HEK293 (cell line): ENCODE results near the gene ARL3.

Source experiments
- BCL11A ChIP-seq: fragments of 450-650 bp; formaldehyde crosslinking; IDR thresholded peaks from 2 replicates; pipeline ENCODE4 v1.5.1; 2016; ENCODE audit warnings: low read depth, missing biosample characterization, missing genetic modification characterization
- GLI4 ChIP-seq: fragments of 450-650 bp; formaldehyde crosslinking; IDR thresholded peaks from 2 replicates; pipeline ENCODE4 v1.5.1; 2016; ENCODE audit warnings: missing biosample characterization, missing genetic modification characterization
- KLF7 ChIP-seq: fragments of 450-650 bp; formaldehyde crosslinking; IDR thresholded peaks from 2 replicates; pipeline ENCODE4 v1.5.1; 2016; ENCODE audit warnings: missing biosample characterization, missing genetic modification characterization, borderline replicate concordance
- SETDB1 ChIP-seq: IDR thresholded peaks from one replicate; pipeline ENCODE4 v1.6.1; 2017; ENCODE audit warnings: mild to moderate bottlenecking, low read length, moderate library complexity, mixed read lengths; ENCODE audit not compliant: insufficient read length
- SP3 ChIP-seq: fragments of 450-650 bp; formaldehyde crosslinking; IDR thresholded peaks from 2 replicates; pipeline ENCODE4 v1.5.1; 2016; ENCODE audit warnings: missing biosample characterization, missing genetic modification characterization
- YY2 ChIP-seq: fragments of 450-650 bp; formaldehyde crosslinking; IDR thresholded peaks from 2 replicates; pipeline ENCODE4 v1.5.1; 2016; ENCODE audit warnings: missing biosample characterization, missing genetic modification characterization
- ZBTB7A ChIP-seq: fragments of 450-650 bp; formaldehyde crosslinking; IDR thresholded peaks from 2 replicates; pipeline ENCODE4 v1.5.1; 2016; ENCODE audit warnings: low read depth, missing biosample characterization, missing genetic modification characterization
- ZFP3 ChIP-seq: fragments of 450-650 bp; formaldehyde crosslinking; IDR thresholded peaks from 2 replicates; pipeline ENCODE4 v1.5.1; 2016; ENCODE audit warnings: low read depth, missing biosample characterization, missing genetic modification characterization
- ZFP41 ChIP-seq: fragments of 450-650 bp; formaldehyde crosslinking; IDR thresholded peaks from 2 replicates; pipeline ENCODE4 v1.5.1; 2016; ENCODE audit warnings: missing biosample characterization, missing genetic modification characterization, borderline replicate concordance
- ZNF114 ChIP-seq: fragments of 450-650 bp; formaldehyde crosslinking; IDR thresholded peaks from 2 replicates; pipeline ENCODE4 v1.5.0; 2017; ENCODE audit warnings: missing biosample characterization, missing genetic modification characterization
- ZNF132 ChIP-seq: fragments of 450-650 bp; formaldehyde crosslinking; IDR thresholded peaks from 2 replicates; pipeline ENCODE4 v1.5.1; 2017; ENCODE audit warnings: missing biosample characterization, missing genetic modification characterization, borderline replicate concordance
- ZNF214 ChIP-seq: fragments of 450-650 bp; formaldehyde crosslinking; IDR thresholded peaks from 2 replicates; pipeline ENCODE4 v1.5.1; 2017; ENCODE audit warnings: missing biosample characterization, mild to moderate bottlenecking, missing genetic modification characterization, borderline replicate concordance
- ZNF302 ChIP-seq: fragments of 450-650 bp; formaldehyde crosslinking; IDR thresholded peaks from 2 replicates; pipeline ENCODE4 v1.5.1; 2016; ENCODE audit warnings: missing biosample characterization, missing genetic modification characterization, low read depth
- ZNF335 ChIP-seq: fragments of 450-650 bp; formaldehyde crosslinking; conservative IDR thresholded peaks from 2 replicates; pipeline ENCODE4 v1.5.1; 2016; ENCODE audit warnings: missing biosample characterization, missing genetic modification characterization
- ZNF341 ChIP-seq: fragments of 450-650 bp; formaldehyde crosslinking; IDR thresholded peaks from 2 replicates; pipeline ENCODE4; 2016; ENCODE audit warnings: low read depth, missing biosample characterization, missing genetic modification characterization
- ZNF350 ChIP-seq: fragments of 450-650 bp; formaldehyde crosslinking; IDR thresholded peaks from 2 replicates; pipeline ENCODE4 v1.5.0; 2017; ENCODE audit warnings: missing biosample characterization, mild to moderate bottlenecking, missing genetic modification characterization
- ZNF366 ChIP-seq: fragments of 450-650 bp; formaldehyde crosslinking; conservative IDR thresholded peaks from 2 replicates; pipeline ENCODE4 v1.5.1; 2016; ENCODE audit warnings: missing biosample characterization, missing genetic modification characterization
- ZNF423 ChIP-seq: fragments of 450-650 bp; formaldehyde crosslinking; IDR thresholded peaks from 2 replicates; pipeline ENCODE4 v1.5.1; 2016; ENCODE audit warnings: missing biosample characterization, missing genetic modification characterization
- ZNF48 ChIP-seq: fragments of 450-650 bp; formaldehyde crosslinking; IDR thresholded peaks from 2 replicates; pipeline ENCODE4 v1.5.1; 2016; ENCODE audit warnings: missing biosample characterization, missing genetic modification characterization
- ZNF510 ChIP-seq: fragments of 450-650 bp; formaldehyde crosslinking; IDR thresholded peaks from 2 replicates; pipeline ENCODE4 v1.5.1; 2018; ENCODE audit warnings: mild to moderate bottlenecking, missing genetic modification characterization, missing biosample characterization; ENCODE audit not compliant: insufficient replicate concordance
- ZNF596 ChIP-seq: fragments of 450-650 bp; IDR thresholded peaks from 2 replicates; pipeline ENCODE4 v1.5.0; 2018; ENCODE audit warnings: missing biosample characterization, mild to moderate bottlenecking, missing genetic modification characterization, moderate library complexity
- ZNF626 ChIP-seq: fragments of 450-650 bp; sonication (Bioruptor Pico); formaldehyde crosslinking; IDR thresholded peaks from 2 replicates; pipeline ENCODE4 v1.5.1; 2018; ENCODE audit warnings: missing biosample characterization, missing genetic modification characterization, inconsistent platforms
- ZNF707 ChIP-seq: fragments of 450-650 bp; formaldehyde crosslinking; IDR thresholded peaks from 2 replicates; pipeline ENCODE4 v1.5.1; 2016; ENCODE audit warnings: missing biosample characterization, missing genetic modification characterization
- ZNF776 ChIP-seq: fragments of 450-650 bp; formaldehyde crosslinking; IDR thresholded peaks from 2 replicates; pipeline ENCODE4 v1.5.0; 2017; ENCODE audit warnings: missing biosample characterization, missing genetic modification characterization, borderline replicate concordance
- ZNF830 ChIP-seq: fragments of 450-650 bp; IDR thresholded peaks from 2 replicates; pipeline ENCODE4 v1.5.0; 2018; ENCODE audit warnings: missing biosample characterization, missing genetic modification characterization, low read depth, mild to moderate bottlenecking, moderate library complexity
- ZSCAN16 ChIP-seq: fragments of 450-650 bp; formaldehyde crosslinking; IDR thresholded peaks from 2 replicates; pipeline ENCODE4 v1.5.1; 2016; ENCODE audit warnings: missing biosample characterization, missing genetic modification characterization
- TF ChIP-seq, protein P1 (sequence below): fragments of 450-650 bp; formaldehyde crosslinking; IDR thresholded peaks from 2 replicates; pipeline ENCODE4 v1.5.1; 2016; ENCODE audit warnings: missing biosample characterization, missing genetic modification characterization
- TF ChIP-seq, protein P2 (sequence below): fragments of 450-650 bp; formaldehyde crosslinking; IDR thresholded peaks from 2 replicates; pipeline ENCODE4 v1.5.1; 2016; ENCODE audit warnings: missing biosample characterization, missing genetic modification characterization, borderline replicate concordance
- TF ChIP-seq, protein P3 (sequence below): fragments of 450-650 bp; formaldehyde crosslinking; IDR thresholded peaks from 2 replicates; pipeline ENCODE4 v1.5.1; 2017; ENCODE audit warnings: missing biosample characterization, missing genetic modification characterization
- TF ChIP-seq, protein P4 (sequence below): IDR thresholded peaks from 2 replicates; pipeline ENCODE4 v1.6.1; 2011; ENCODE audit warnings: mild to moderate bottlenecking, low read depth, low read length, borderline replicate concordance

Gene ARL3

DNA sequence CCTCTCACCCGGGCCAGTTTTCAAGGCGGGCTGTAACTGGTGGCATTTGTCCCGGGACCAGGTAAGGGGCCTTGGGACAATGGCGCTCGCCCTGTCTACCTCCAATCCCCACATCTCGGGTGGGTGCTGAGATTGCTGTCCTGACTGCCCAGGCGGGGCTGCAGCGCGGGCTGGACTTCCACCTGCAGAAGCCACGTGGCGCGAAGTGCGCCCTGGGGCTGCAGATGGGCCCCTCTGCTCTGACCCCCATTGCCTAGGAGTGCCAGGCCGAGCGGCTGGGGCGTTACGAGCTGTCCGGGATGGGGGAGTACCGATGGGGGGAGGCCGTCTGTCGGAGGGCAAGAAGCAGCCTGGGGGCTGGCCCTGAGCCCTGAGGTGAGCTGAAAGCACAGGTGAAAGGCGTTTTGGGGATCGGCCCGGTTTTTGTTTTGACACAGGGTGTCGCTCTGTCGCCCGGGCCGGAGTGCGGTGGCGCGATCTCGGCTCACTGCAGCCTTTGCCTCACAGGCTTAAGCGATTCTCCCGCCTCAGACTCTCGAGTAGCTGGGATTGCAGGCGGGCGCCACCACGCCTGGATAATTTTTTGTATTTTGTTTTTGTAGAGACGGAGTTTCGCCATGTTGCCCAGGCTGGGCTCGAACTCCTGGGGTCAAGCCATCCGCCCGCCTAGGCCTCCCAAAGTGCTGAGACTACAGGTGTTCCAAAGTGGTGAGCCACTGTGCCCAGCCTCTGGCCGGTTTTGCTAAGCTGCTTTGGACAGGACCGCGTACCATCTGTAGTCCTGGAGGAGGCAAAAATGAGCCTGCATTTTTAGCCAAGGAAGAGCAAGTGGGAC, 641 bp upstream of the ARL3 start, which contains the start of gene SFXN2 (continued):
- peak; percentile 82 for TF ChIP-seq BCL11A (tag by site-specific recombination)
- TF ChIP-seq ZNF114 (tag by site-specific recombination) = no peak
- TF ChIP-seq ZNF48 = no peak
- TF ChIP-seq ZNF776 (tag by site-specific recombination) = no peak
- TF ChIP-seq, protein P1, sequence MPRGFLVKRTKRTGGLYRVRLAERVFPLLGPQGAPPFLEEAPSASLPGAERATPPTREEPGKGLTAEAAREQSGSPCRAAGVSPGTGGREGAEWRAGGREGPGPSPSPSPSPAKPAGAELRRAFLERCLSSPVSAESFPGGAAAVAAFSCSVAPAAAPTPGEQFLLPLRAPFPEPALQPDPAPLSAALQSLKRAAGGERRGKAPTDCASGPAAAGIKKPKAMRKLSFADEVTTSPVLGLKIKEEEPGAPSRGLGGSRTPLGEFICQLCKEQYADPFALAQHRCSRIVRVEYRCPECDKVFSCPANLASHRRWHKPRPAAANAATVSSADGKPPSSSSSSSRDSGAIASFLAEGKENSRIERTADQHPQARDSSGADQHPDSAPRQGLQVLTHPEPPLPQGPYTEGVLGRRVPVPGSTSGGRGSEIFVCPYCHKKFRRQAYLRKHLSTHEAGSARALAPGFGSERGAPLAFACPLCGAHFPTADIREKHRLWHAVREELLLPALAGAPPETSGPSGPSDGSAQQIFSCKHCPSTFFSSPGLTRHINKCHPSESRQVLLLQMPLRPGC (tag by site-specific recombination) = peak; percentile 87
- TF ChIP-seq GLI4 (tag by site-specific recombination) = peak; percentile 71; the same call in 1 of the 2 replicates
- no peak for TF ChIP-seq ZFP3 (tag by site-specific recombination)
- no peak; the same call in 1 of the 2 replicates for TF ChIP-seq SP3 (tag by site-specific recombination)
- TF ChIP-seq ZNF510 (tag by site-specific recombination) = no peak
- TF ChIP-seq, protein P2, sequence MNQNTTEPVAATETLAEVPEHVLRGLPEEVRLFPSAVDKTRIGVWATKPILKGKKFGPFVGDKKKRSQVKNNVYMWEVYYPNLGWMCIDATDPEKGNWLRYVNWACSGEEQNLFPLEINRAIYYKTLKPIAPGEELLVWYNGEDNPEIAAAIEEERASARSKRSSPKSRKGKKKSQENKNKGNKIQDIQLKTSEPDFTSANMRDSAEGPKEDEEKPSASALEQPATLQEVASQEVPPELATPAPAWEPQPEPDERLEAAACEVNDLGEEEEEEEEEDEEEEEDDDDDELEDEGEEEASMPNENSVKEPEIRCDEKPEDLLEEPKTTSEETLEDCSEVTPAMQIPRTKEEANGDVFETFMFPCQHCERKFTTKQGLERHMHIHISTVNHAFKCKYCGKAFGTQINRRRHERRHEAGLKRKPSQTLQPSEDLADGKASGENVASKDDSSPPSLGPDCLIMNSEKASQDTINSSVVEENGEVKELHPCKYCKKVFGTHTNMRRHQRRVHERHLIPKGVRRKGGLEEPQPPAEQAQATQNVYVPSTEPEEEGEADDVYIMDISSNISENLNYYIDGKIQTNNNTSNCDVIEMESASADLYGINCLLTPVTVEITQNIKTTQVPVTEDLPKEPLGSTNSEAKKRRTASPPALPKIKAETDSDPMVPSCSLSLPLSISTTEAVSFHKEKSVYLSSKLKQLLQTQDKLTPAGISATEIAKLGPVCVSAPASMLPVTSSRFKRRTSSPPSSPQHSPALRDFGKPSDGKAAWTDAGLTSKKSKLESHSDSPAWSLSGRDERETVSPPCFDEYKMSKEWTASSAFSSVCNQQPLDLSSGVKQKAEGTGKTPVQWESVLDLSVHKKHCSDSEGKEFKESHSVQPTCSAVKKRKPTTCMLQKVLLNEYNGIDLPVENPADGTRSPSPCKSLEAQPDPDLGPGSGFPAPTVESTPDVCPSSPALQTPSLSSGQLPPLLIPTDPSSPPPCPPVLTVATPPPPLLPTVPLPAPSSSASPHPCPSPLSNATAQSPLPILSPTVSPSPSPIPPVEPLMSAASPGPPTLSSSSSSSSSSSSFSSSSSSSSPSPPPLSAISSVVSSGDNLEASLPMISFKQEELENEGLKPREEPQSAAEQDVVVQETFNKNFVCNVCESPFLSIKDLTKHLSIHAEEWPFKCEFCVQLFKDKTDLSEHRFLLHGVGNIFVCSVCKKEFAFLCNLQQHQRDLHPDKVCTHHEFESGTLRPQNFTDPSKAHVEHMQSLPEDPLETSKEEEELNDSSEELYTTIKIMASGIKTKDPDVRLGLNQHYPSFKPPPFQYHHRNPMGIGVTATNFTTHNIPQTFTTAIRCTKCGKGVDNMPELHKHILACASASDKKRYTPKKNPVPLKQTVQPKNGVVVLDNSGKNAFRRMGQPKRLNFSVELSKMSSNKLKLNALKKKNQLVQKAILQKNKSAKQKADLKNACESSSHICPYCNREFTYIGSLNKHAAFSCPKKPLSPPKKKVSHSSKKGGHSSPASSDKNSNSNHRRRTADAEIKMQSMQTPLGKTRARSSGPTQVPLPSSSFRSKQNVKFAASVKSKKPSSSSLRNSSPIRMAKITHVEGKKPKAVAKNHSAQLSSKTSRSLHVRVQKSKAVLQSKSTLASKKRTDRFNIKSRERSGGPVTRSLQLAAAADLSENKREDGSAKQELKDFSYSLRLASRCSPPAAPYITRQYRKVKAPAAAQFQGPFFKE (tag by site-specific recombination) = no peak
- no peak for TF ChIP-seq ZNF707 (tag by site-specific recombination)
- no peak for TF ChIP-seq ZNF626
- no peak for TF ChIP-seq ZNF214
- no peak for TF ChIP-seq ZSCAN16
- no peak for TF ChIP-seq ZNF341
- TF ChIP-seq YY2 (tag by site-specific recombination) = peak; percentile 60; the same call in 1 of the 2 replicates
- TF ChIP-seq ZNF830 (tag by site-specific recombination) = no peak
- no peak for TF ChIP-seq ZNF132 (tag by site-specific recombination)
- TF ChIP-seq SETDB1 = no peak
- no peak; the same call in 1 of the 2 replicates for TF ChIP-seq ZNF366 (tag by site-specific recombination)
- TF ChIP-seq KLF7 (tag by site-specific recombination) = peak; percentile 50; the same call in 1 of the 2 replicates
- TF ChIP-seq ZFP41 = no peak
- 0 out of 2 replicates have a peak, but pooled peaks have one; percentile 19 for TF ChIP-seq ZNF423 (tag by site-specific recombination)
- TF ChIP-seq ZNF596 = no peak
- TF ChIP-seq ZNF350 = no peak
- TF ChIP-seq, protein P3, sequence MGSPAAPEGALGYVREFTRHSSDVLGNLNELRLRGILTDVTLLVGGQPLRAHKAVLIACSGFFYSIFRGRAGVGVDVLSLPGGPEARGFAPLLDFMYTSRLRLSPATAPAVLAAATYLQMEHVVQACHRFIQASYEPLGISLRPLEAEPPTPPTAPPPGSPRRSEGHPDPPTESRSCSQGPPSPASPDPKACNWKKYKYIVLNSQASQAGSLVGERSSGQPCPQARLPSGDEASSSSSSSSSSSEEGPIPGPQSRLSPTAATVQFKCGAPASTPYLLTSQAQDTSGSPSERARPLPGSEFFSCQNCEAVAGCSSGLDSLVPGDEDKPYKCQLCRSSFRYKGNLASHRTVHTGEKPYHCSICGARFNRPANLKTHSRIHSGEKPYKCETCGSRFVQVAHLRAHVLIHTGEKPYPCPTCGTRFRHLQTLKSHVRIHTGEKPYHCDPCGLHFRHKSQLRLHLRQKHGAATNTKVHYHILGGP = no peak
- TF ChIP-seq ZBTB7A = peak; percentile 83
- peak; percentile 71 for TF ChIP-seq ZNF335
- TF ChIP-seq, protein P4, sequence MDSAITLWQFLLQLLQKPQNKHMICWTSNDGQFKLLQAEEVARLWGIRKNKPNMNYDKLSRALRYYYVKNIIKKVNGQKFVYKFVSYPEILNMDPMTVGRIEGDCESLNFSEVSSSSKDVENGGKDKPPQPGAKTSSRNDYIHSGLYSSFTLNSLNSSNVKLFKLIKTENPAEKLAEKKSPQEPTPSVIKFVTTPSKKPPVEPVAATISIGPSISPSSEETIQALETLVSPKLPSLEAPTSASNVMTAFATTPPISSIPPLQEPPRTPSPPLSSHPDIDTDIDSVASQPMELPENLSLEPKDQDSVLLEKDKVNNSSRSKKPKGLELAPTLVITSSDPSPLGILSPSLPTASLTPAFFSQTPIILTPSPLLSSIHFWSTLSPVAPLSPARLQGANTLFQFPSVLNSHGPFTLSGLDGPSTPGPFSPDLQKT = no peak
- no peak for TF ChIP-seq ZNF302 (tag by site-specific recombination)
